NOMO-1 treated with DMSO at 0.1 percent for 48 hours (cell line): ENCODE results near the gene TTC3.
"Not testable (repeated sequence)": the region's sequence is repeated elsewhere in the genome, so short reads cannot be mapped to it uniquely, and the experiment has no call there.

Experiments
- DNase-seq: peaks from one replicate; lab custom pipeline; 2025; ENCODE audit not compliant: unreplicated experiment; lab: John Stamatoyannopoulos, UW

TTC3 gene

GRCh38 chr21:37085726-37086125 lies 12.7 kb downstream of the TTC3 start:
- no peak for DNase-seq

- DNase-seq, result peak; percentile 25
Measured at GRCh38 chr21:37087188-37087587, 14.1 kb downstream of the TTC3 start.

- no peak for DNase-seq
Measured at GRCh38 chr21:37088186-37088735, 15.2 kb downstream of the TTC3 start.

- DNase-seq, result no peak
Measured at GRCh38 chr21:37093977-37094376, 20.9 kb downstream of the TTC3 start.

GRCh38 chr21:37095821-37096220 lies 22.8 kb downstream of the TTC3 start:
- DNase-seq, result no peak

- no peak for DNase-seq
Measured at GRCh38 chr21:37098751-37099150, 25.7 kb downstream of the TTC3 start.

- no peak for DNase-seq
Measured at GRCh38 chr21:37100316-37100715, 27.3 kb downstream of the TTC3 start.

- DNase-seq, result no peak
Measured at GRCh38 chr21:37101384-37101783, 28.3 kb downstream of the TTC3 start.

GRCh38 chr21:37102746-37103145 lies 29.7 kb downstream of the TTC3 start:
- DNase-seq, result not testable (repeated sequence)

- no peak for DNase-seq
Measured at GRCh38 chr21:37106998-37107397, 33.9 kb downstream of the TTC3 start.

- DNase-seq, result not testable (repeated sequence)
Measured at GRCh38 chr21:37111029-37111428, 38.0 kb downstream of the TTC3 start.

GRCh38 chr21:37114301-37114700 lies 41.2 kb downstream of the TTC3 start:
- not testable (repeated sequence) for DNase-seq

GRCh38 chr21:37116459-37116858 lies 43.4 kb downstream of the TTC3 start:
- not testable (repeated sequence) for DNase-seq

GRCh38 chr21:37117204-37117603 lies 44.1 kb downstream of the TTC3 start:
- DNase-seq, result no peak

GRCh38 chr21:37118187-37118826 lies 45.3 kb downstream of the TTC3 start:
- no peak for DNase-seq

- no peak for DNase-seq
Measured at GRCh38 chr21:37119421-37120218, 46.6 kb downstream of the TTC3 start.

GRCh38 chr21:37128076-37128475 lies 55.0 kb downstream of the TTC3 start:
- no peak for DNase-seq

GRCh38 chr21:37130971-37131370 lies 57.9 kb downstream of the TTC3 start:
- no peak for DNase-seq

- no peak for DNase-seq
Measured at GRCh38 chr21:37136261-37136660, 63.2 kb downstream of the TTC3 start.

- no peak for DNase-seq
Measured at GRCh38 chr21:37136744-37137143, 63.7 kb downstream of the TTC3 start.

- no peak for DNase-seq
Measured at GRCh38 chr21:37139154-37139553, 66.1 kb downstream of the TTC3 start.

GRCh38 chr21:37139902-37140301 lies 66.8 kb downstream of the TTC3 start:
- no peak for DNase-seq
